ENCODE results near the gene GTF3C5.

DNA sequence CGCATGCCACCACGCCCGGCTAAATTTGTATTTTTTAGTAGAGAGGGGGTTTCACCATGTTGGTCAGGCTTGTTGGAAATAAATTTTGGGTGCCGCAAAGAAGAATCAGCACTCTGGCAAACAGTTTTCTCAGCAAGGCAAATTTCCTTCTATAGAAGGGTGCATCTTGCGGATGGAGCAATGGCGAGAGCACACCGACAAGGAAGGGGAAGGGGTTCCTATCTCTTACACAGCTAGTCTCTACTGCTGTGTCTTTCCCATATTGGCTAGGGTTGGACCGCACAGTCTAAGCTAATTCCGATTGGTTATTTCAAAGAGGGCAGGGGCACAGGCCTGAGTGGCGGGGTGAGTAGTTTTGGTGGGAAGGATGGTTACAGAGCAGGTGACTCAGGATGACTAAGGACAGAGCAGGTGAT is 707 bp downstream of the GTF3C5 start:
- TF ChIP-seq, protein P1, sequence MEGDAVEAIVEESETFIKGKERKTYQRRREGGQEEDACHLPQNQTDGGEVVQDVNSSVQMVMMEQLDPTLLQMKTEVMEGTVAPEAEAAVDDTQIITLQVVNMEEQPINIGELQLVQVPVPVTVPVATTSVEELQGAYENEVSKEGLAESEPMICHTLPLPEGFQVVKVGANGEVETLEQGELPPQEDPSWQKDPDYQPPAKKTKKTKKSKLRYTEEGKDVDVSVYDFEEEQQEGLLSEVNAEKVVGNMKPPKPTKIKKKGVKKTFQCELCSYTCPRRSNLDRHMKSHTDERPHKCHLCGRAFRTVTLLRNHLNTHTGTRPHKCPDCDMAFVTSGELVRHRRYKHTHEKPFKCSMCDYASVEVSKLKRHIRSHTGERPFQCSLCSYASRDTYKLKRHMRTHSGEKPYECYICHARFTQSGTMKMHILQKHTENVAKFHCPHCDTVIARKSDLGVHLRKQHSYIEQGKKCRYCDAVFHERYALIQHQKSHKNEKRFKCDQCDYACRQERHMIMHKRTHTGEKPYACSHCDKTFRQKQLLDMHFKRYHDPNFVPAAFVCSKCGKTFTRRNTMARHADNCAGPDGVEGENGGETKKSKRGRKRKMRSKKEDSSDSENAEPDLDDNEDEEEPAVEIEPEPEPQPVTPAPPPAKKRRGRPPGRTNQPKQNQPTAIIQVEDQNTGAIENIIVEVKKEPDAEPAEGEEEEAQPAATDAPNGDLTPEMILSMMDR (IDR thresholded peaks at IDR 0.05): no peak
- no peak for TF ChIP-seq EP300 (IDR thresholded peaks at IDR 0.05)
